Hematopoietic multipotent progenitor cell (in vitro differentiated cells): Measurements from ENCODE around the gene SPTB. TPM values are rescaled to one million over a fixed set of nuclear protein-coding genes. Genes with fewer than 3 reads are reported as not detected.

Experiments used
- DNase-seq, 3 donors: peaks; one replicate each; pipeline ENCODE4 v3.0.0-alpha.2; 2011 to 2015; ENCODE audit warnings: low read depth in 2 of 3, low spot score in 2 of 3
- total RNA-seq: library from RNA; depleted of rRNA; stranded (reverse); fragments of >200 nt; gene quantifications from one replicate; pipeline ENCODE4 v1.2.3, GENCODE V29; 2012

Gene SPTB
- total RNA-seq, 1 donor, result 0.81 TPM

DNA sequence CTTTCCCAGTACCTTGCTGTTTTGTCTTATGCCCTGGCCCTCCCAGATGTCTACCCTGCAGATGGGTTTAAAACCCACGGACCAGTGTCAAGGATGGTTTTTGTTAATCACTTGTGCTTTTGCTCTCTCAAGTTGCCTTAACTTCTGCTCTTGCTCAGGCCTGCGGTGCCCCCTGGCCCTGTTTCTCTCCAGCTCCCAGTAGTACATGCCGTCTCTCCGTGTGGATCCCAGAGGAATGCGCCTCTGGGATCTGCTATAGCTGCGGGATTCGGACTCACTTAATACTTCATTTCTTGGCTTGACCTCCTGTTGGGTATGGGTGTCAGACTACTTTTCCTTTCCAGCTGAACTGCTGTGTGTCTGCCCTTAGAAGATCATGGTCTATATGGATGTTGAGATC, 160.9 kb downstream of the SPTB start:
- DNase-seq, result no peak

DNA sequence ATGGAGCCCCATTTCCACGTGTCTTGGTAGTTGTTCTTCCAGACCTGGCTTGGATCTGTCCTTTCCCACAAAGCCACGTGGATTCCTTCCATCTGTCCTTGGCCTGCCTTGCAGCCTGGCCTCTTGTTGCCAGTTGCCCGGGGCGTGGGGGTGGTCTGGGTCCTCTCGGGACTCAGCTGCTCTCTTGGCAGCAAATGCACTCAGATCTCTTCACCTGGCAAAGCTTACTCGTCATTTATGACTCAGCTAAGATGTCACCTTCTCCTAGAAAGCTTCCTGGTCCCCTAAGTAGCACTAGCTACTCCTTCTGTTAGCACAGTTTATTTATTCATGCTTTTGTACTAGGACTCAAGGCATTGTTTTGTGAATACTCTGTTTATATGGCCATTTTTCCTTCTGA, 161.8 kb downstream of the SPTB start:
- DNase-seq, result no peak

DNA sequence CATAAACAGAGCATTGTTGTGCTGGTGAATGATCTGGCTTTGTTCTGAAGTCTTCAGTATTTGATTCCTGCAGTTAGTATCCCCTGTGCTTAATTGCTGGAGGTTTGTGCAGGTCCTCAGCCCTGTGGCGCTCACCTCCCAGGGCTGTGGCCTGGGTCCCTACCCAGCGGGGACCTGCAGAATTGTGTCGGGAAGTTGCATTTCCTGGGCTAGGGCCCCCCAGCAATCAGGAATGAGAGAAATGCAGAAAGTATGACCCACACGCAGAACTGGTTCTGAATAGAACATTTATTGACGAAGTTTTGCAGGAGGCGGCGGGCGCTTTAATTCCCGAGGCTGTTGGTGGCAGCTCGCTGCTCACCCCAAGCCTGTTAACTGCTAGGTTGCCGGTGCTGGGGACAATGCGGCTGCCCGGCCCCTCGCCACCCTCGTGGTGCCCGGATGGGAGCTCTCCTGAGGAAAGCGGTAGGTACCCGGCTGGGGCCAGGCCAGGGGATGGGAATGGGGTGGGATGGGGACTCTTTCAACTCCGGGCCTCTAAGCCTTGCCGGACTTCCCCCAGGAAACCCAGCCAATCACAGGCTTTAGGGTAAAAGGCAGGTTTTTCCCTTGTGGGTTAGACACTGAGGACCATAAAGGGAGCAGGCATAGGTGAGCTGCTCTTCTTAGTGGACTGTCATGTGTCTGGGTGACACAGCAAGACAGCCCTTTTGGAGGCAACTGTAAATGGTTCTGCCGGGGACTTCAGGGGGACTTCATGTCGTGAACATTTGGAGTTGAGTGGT, 163.9 kb downstream of the SPTB start:
- no peak for DNase-seq

DNA sequence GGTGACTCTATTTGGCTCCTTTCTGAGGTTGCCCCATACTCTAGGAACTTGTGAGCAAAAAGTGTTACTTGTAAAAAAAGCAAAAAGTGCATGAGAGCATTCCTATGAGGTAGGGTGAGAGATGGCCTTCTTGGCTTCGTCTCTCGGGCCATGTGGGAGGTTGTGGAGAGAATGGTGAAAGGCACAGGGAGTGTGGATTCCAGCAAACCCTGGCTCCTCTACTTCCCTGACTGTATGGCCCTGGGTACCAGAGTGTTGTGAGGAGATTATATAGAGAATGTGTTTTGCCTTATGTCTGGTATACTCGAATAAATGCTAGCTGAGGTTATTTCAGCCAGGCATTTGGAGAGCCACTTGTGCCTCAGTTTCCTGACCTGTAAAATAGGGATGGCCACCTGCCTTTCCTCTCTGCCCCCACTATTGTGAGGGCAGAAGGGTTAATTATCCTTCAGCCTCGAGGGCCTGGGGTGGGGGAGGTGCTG, 164.5 kb downstream of the SPTB start:
- no peak for DNase-seq

DNA sequence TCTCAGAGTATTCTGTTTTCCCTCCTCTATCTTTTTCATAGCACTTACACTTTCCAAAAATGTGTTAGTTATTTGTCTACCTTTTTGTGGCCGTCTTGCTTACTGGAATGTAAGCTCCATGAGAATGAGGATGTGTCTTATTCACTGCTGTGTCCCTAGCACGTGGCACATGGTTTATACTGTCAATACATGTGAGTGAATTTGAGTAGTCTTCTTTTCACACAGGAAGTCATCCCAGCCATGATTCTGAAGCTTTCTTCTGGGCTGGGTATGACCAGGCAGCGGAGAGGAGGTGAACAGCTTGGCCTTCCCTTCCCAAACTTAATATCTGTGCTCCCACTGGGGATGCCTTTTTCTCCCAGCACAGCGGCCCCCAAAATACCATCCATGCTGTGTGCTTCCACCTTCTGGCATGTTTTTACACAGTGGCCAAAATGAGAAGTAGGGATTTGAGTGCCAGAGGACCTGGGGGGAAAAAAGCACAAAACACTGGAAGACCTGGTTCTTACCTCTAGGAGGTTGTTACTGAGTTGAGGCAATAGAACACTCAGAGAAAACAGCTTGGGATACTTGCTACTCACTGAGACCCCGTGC, 165.2 kb downstream of the SPTB start:
- no peak for DNase-seq

DNA sequence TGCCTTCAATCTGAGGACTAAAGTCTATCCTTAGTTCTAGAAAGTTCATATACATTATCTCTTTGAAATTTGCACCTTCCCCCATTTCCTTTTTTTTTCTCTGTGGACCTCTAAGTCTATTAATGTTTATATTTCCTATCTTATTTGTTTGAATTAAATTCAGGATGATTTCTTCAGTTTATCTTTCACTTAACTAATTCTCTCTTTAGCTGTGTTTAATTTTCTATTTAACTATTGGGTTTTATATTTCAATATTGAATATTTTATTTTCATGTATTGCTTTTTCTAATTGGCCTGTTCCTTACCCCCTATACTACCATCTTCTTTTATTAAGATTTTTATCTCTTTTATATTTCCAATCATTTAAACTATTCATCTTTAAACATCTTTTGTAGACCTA, 166.0 kb downstream of the SPTB start:
- DNase-seq, result no peak

DNA sequence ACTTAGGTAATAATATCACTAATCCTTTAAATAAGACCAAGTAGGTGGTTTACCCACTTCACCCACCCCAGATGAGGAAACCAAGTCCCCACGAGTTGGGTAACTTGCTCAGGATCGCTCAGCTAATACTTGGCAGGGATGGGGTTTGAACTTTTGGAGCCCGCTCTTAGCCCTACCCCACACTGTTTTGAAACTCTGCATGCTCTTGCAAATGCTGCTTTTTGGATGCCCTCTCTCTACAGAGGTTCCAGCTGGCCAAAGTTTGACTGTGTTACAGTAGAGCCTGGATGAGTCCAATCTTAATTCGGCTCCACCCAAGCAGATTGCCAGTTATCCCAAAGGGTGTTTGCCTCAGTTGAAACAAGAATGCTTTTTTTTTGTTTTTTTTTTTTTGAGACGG, 168.7 kb downstream of the SPTB start:
- DNase-seq, result no peak

DNA sequence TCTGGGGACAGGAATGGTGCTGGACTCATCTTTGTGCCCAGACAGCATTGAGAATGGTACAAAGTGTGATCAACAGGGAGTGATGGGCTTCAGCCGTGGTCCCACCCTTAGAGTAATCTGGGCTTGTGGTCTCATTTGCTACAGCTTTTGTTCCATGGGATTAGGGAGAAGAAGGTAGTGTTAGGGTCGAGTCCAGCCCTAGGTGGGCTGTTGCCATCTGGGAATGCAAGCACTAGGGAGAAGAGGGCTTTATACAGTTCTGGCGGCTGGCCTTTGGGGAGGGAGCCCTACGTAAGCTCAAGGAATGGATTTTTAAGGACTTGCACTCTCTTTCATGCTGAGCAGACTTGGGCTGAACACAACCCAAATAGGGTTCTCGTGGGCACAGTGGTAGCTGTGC, 170.6 kb downstream of the SPTB start:
- DNase-seq, result no peak

DNA sequence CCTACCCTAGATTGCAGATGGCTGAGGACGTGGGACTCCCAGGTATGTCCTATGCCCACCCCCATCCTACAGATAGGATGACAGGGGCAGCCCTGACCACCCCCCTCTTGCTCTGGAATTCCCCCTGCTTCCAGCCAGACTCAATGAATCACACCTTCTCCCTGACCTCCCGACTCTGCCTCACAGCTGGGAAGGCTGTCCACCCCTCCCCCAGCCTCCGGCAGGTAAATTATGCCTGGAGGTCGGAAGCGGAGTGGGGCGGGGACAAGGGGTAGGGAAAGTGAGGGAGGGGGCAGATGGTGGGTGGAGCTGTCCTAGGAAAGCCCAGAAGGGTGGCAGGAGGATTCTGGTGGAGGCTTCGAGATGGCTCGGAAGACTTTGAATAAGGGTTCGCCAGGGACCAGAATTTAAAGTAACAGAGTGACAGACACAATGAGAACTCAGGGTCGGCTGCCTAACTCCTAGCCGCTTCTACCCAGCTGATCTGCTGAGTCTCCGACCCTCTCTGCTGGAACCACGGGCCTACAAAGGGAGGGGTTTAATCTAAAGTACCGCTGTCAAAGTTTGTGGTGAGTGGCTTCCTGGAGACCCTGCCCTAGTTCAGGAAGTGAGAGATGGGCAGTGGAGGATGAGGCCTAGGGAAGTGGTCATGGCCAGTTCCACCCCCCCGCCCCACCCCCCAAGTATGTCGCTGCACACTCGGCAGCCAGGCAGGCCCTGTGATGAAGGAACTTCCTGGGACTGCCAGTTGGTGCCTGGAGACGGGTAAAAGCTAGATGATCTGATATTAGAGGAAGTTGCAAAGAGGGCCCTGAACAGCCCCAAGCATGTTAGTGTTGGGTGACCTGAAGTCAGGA, 171.3 kb downstream of the SPTB start:
- DNase-seq, result peak in 2 of 3 donors; percentile 62 to 88

DNA sequence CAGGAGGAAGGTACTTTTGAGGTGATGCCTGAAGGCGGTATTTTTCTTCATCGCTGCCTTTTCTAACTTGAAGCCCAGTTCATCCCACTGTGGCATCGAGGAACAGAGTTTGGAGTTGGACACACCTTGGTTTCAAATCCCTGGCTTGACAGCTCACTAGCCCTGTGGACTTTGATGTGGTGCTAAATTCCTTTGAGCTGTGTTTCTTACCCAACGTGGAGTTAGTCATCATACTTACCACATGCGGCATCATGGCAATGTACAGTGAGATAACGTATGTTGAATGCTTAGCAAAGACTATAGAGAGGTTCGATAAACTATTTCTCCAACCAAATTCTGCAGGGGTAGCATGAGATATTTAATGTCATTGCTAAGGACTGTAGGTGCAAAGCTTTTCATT, 172.0 kb downstream of the SPTB start:
- no peak for DNase-seq

DNA sequence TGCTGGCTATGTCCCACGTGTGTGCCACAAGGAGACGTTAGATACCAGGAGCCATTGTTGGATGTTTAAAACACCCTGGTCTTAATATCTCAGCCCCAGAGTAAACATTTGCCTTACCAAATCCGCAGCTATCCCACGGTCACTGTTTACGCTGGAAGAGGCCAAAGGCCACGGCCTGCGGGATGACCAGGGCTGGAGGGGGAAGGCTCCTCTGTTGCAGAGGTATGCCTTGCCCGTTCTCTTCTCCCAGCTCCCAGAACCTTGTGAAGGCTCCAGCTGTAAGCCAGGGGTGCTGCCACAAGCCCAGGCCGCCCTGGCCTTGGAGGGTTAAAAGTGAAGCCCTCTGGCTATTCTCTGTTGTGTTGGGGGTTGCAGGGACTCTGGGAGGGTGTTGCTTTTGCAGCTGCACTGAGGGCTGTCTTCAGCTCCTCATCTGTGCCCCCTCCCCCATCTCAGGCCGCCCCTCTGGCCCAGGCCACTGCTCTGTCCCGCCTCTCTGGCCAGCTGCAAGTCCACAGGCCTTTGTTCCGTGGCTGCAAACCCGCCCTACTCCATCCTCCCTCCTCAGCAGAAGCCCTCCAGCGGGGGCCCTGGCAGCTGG, 173.0 kb downstream of the SPTB start:
- DNase-seq, result no peak

DNA sequence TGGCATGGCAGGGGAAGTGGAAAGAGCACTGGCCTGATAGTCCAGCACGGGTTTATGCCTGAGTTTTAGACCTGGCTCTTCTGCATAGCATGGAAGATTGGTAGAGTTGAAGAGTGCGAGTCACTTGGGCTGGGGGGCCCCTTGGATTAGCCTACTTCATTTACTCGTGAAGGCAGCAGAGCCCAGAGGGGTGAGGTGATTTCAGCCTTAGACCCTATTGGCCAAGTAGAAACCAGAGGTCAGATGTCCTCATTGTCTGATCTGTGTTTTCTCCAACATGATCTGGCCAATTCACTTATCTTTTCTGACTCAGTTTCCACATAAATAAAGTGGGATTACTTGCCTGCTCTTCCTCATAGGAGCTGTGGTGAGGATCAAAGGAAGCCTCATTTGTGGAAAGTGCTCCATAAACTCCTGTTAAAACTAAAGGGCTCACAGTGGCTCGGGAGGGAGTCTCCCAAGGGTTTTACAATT, 173.6 kb downstream of the SPTB start:
- no peak for DNase-seq

DNA sequence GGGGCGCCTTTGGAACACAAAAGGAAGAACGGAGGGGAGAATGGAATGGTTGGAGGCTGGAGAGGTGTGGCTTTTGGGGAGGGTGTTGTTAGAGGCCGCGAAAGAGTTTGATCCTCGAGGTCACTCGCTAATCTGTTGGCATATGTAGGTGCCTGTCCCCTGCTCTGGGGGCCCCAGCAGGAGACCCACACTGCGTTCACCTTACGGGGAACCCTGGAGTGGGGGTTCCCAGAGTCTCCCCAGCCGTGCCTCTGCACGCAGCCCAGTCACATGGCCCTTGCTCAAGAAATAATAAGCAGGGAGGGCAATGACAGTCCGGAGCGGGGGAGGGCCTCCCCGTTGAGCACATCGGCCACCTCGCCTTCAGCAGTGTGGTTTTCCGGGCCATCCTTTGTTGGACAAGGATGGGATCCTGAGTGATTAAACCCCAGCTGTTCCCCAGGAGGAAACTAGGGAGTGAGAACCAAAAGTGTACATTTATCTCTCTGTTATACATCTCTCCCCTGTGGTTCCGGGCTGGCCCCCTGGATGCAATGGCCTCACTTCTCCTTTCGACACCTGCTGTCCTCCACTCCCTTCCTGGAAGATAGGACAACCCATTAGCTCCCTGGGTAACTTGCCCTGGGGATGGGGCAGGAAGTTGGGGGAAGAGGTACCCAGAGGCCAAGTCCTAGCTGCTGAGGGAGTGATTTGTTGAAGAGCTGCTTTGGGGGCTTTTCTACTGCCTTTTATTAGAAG, 174.2 kb downstream of the SPTB start:
- no peak for DNase-seq

DNA sequence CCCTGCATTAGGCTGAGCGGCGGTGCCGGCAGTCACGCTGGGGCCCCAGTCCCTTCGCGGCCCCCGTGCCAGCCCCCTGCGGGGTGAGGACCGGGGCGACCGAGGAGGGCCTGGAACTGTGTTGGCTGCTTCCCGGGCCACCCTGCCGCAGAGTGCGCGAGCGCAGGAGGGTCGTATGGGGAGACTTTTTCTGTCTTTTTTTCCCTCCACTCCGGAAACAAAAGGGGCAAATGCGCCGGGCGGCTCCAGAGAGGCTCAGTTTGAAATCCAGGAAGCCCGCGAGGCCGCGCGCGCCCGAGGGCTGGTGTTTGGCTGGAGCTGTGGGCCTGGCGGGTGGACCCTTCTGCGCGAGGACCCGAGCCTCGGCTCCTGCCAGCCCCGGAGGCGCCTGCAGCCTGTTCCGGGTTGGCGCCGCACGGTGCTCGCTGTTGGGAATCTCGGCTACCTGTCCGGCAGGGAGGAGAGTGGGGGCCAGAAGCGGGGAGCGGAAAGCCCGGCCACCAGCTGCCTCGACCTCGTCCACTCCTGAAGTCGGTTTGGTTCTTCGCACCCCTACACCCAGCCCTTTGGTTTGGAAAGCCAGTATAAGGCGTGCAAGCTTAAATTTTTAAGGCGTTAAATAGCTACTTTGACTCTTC, 174.8 kb downstream of the SPTB start:
- DNase-seq, result no peak

DNA sequence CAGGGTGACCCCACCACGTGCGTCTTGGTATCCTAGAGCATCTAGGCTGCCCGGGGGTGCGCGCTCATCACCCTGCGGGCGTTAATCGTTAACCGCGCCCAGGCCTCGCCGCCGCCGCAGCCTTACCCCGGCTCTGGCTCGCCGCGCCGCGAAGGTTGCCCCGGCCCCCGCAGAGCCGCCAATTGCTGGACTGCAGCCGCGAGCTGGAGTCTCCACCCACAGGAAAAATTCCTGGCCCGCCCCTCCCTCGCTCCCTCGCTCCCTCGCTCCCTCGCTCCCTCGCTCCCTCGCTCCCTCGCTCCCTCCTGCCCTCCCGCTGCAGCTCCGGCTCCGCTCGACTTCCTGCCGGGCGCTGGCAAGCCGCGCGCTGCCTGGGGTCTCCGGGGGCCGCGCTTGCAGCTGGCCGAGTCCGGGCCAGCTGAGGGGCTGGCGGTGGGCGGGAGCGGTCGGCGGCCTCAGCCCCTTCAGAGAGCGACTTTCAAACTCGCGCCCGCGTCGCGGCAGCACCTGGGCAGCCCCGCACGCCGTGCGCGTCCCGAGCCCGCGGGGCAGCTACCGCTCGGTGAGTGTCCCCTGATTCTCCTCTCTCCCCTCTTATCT, 175.5 kb downstream of the SPTB start, which contains the start of gene PLEKHG3:
Gene PLEKHG3, plus strand, starts transcription at position 282 of the 600 bp plus-strand sequence. CDS start 23,208 bp downstream, outside the sequence.
- no peak for DNase-seq

DNA sequence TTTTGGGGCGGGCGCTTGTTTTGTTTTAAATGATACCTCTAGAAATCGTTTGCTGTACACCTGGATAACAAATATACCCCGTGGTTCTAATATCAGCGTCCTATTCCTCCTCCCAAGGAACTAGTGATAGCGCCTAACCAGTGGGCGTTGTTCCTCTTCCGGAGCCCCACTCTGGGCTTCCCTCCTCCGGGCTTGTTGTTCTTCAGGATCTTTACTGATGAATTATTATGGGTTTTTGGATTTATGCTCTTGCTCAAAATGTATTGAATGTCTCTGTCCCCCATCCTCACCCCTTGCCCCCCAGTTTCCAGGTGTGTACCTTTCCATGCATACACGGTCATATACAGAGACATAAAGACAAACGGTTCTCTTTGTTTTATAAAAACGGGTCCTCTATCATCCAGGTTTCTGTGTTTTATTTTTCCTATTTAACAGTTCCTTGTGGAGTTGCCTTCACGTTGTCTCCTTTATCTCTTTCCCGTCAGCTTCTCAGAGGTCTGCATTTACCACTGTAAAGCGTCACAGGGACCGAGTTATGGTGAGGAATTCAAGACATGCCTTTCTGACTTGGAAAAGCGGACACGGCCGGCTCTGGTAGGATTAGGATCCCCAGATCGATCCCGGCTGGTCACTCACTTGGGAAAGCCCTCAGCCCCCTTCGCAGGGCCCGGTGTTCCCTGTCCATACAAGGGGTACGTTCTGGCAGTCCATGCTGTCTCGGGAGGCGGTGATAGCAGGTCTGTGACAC, 176.1 kb downstream of the SPTB start:
- DNase-seq, result no peak

DNA sequence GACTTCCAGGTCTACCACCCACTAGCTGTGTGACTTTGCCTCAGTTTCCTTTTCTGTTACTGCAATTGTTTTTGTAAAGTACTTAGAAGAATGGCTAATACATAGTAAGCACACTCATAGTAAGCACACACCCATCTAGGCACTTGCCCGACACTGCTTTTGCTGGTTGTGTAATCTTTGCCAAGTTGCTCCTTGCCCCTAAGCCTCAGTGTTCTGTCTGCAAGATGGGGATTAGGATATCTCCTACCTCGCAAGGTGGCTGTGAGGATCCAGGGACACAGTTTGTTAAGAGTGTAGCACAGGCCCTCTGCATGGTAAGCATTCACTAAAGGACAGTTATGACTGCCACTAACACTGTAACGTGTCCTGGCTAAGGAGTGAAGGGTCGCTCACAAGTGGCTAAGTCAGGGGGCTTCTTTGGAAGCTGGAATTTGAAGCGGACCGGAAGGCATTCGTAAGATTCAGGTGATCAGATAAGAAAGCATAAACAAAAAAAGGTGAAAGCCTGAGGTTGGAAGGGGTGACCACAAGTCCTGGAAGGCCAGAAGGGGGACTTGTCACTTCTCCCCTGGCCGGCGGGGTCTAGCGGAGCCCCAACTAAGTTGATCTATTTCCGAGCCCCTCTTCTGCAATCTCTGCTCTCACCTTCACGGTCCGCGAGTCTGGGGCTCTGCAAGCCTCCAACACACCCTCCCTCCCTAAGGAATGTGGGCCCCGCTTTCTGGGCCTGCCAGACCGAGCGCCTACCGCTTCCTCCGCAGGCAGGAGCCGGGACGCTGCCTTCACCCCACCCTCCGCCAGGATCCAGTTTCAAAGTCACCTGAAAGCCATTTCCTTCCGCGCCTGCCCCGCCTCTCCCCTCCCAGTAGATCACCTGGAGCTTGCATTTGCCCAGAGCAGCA, 177.0 kb downstream of the SPTB start:
- no peak for DNase-seq

DNA sequence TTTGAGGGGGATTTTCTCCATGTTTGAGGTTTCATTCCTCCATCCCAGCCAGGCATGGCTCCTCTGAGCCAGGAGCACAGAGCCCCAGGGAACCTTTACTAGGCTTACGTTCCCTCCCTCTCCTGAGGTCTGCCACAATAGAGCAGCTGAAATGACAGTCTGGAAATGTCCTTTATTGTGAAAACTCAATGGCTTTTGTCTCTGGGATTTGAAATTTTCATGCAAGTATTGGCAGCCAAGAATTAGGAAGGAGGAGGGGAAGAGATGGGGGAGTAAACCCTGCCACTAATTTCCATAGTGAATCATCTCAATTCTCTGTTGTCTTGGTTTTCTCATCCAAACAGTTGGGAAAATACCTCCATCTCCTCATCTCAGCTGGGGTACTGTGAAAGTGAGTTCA, 178.0 kb downstream of the SPTB start:
- no peak for DNase-seq
